GM18499 (cell line): Measurements from ENCODE around the gene ARHGEF37.

ENCODE experiments used
- ATAC-seq: cut with Tn5 transposase; IDR thresholded peaks from one replicate; pipeline ENCODE4 v1.9.1; 2021; ENCODE audit warnings: moderate number of reproducible peaks; ENCODE audit not compliant: insufficient read depth, unreplicated experiment

Gene ARHGEF37

DNA sequence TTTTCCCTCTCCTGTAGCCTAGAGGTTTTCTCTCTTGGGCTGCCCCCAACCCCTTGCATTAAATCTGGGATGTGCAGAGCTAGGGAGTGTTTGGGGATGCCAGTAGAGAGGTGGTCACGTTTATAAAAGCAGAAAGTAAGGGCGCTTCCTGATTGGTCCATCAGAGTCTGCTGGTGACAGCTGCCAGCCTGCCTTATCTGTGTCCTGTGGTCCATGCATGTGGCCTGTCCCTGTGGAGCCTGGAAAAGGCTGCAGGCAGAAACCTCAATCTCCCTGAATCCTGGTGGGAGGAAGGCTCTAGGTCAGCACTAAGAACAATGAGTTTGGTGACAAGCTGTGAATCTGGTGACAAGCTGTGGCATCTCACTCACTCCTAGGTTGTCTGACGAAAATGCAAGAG, 42.2 kb downstream of the ARHGEF37 start:
- ATAC-seq: no peak

DNA sequence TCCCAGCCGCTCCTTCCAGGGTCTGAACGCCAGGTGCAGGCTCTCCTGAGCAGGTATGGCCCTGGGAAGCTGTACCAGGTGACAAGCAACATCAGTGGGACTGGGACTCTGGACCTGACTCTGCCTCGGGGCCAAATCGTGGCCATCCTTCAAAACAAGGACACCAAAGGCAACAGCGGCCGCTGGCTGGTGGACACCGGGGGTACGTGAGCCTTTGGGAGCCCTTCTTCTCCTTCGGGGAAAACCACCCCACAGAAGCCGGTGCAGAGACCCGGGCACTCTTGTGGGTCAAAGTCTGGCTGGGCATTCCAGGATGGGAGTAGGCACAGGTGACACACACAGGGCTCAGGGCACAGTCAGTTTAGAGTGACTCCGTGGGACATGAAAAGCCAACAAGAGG, 45.8 kb downstream of the ARHGEF37 start:
- no peak for ATAC-seq

GRCh38 chr5:149628221-149628620, 46.9 kb downstream of the ARHGEF37 start:
- no peak for ATAC-seq

DNA sequence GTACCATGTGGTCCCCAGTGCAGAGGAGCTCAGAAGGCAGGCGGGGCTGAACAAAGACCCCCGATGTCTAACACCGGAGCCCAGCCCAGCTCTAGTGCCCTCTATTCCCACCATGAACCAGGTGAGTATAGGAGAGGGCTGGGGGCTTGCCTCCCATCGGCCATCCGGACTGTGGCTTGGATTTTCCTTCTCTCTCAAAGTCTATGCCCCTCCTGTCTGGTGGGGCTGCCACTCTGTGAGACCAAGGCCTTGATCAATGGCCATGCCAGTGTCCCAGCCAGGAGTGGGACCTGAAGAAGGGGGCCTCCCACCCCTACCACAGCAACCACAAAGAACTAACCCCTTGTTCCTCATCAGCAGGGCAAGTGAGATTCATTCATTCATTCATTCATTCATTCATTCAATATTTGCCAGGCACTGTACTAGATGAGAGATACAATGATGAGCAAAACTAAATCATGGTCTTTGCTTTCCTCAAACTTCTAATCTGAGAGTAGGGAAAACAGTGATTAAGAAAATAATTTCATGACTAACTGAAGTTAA, 47.6 kb downstream of the ARHGEF37 start:
- ATAC-seq: no peak

DNA sequence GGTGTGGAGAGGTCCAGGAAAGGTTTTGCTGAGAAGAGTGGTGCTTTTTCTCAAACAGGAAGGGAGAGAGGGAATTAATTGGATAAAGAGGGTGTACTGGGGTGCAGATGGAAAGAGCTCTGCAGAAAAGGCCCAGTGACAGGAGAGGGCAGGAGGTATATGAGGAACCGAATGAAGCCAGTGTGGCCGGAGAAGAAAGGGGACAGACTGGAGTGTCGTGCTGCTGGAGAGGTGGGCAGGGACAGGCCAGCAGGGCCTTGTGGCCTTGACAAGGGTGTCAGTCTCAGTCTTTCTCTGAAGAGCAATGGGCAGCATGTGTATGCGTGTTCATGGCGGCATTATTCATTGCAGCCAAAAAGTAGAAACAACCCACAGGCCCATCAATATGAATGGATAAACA, 48.1 kb downstream of the ARHGEF37 start:
- ATAC-seq: no peak

- ATAC-seq: no peak
Measured at GRCh38 chr5:149630337-149630736, 49.0 kb downstream of the ARHGEF37 start.

DNA sequence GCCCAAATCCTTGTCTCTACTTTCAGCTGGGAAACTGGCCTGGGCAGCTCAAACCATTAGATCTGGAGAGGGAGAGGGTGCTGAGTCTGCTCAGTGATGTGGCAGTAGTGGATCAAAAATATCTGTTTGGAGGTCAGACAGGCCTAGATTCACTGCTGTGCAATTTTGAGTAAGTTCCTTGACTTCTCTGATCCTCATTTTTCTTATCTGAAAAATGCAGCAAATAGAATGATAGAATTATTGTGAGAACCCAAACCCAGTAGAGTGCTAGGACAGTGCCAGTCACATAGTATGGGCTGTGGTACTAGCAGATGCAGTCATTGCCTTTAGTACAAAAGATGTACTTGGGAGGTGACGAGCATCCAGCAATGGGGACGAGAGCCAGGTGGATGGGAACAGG, 50.2 kb downstream of the ARHGEF37 start:
- no peak for ATAC-seq

- no peak for ATAC-seq
Measured at GRCh38 chr5:149632311-149633251, 51.3 kb downstream of the ARHGEF37 start.

GRCh38 chr5:149633476-149634350, 52.4 kb downstream of the ARHGEF37 start:
- no peak for ATAC-seq

- ATAC-seq: no peak
Measured at GRCh38 chr5:149635394-149635793, 54.1 kb downstream of the ARHGEF37 start.

DNA sequence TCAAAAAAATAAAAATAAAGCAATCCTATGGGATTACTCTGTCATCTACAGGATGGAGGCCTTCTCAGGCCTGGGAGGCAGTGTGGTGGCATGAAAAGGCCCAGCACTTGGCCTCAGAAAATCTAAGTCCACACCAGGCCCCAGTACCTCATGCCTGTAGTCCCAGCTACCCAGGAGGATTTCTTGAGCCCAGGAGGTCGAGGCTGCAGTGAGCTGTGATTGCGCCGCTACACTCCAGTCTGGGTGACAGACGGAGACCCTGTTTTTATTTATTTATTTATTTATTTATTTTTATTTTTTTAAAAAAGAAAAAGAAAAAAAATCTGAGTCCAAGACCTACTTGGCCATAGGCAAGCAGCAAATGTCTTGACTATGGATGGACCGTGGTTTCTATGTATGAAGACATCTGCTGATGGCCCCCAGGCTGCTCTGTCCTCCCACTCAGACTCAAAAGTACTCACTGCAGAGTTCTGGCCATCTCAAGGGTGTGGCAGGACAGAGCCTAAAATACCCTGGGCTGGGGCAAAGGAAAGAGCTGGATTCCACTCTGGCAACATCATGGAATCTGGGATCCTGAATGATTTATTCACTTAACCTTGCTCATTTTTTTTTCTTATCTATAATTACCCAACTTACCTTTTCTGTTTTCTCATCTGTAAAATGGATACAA, 55.0 kb downstream of the ARHGEF37 start:
- ATAC-seq: no peak

DNA sequence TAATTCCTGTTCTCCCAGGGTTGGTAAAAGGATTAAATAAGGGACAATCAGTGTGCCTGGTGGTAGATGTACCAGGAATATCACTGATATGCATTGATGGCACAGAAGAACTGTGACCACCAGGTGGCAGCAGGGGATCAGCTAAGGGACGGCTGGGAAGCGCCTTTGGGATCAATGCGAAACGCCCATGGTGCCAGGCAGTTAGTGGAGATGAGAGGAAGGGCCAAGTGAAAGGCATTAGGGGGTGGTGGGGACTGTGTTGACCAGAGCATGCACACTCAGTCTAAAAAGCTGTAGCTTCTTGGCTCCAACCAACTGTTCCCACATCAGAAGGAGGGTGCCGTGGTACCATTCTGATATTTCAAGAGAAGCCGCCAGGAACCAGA, 55.6 kb downstream of the ARHGEF37 start:
- no peak for ATAC-seq

DNA sequence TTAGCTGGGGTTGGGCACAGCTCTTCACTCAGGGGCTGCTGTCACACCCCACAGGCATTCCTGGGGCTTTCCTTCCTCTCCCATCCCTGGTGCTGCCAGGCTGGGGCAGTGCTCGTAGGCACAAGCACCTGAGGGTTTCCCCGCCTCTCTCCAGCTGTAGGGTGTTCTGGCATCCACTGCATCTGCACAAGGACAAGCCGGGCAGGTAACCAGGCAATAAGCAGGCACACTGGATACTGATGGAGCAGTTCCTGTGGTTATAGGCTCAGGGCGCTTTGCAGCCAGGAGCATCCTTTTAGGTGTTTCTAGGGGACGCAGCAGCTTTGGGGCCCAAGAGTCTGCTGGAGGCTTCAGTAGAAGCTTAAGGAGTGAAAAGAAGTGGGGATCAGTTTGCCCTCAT, 56.8 kb downstream of the ARHGEF37 start:
- ATAC-seq: no peak

DNA sequence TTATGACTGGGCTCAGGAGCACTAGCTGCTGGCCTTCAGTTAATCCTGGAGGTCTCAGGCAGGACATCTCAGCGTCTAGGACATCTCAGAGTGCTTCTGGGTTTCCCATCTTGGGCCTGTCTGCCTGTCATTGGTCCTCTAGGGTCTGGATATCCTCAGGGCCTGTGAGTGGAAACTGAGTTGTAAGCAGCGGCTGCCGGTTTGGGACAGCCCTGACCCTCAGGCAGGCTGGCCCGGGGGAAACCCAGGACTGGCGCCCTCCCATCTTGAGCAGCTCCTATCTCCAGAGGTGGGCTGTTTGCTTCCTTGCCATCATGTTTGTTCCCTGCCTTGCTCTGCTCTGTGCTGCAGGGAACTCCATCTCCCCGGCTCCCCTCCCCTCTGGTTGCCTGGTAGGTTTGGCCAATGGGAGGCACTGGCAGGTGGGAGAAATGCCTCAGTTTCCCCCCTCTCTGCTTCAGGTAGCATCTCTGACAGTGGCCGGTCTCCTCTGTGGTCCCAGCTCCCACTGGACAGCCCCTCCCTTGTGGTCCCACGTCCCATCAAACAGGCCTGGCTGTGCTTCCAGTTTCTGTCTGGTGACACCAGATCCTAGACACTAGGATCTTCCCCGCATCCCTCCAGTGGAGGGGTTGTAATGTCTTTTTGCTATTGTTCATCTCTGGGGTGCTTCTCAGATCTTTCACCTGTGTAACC, 57.4 kb downstream of the ARHGEF37 start:
- ATAC-seq: no peak

DNA sequence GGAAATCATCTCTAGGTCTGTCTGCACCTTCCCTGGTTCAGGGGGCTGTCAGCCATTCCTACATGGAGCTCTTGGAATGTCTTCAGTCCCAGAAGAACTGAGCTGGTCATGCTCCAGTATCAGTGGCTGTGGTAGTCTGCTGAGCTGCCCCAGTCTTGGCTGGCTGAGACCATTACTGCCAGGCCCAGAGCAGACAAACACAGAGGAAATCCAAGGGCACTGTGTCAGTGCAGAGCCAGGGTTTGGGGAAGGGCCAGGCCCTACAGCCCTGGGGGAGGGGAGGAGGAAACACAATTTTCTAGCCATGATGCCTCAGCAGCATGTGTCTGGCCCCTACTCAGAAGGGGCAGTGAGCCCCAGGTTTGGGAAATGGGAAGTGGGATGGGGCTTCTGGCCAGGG, 58.4 kb downstream of the ARHGEF37 start:
- no peak for ATAC-seq

- ATAC-seq: no peak
Measured at GRCh38 chr5:149640350-149640999, 59.2 kb downstream of the ARHGEF37 start.

- ATAC-seq: no peak
Measured at GRCh38 chr5:149641000-149641576, 59.8 kb downstream of the ARHGEF37 start.

- ATAC-seq: no peak
Measured at GRCh38 chr5:149641600-149641999, 60.3 kb downstream of the ARHGEF37 start.

DNA sequence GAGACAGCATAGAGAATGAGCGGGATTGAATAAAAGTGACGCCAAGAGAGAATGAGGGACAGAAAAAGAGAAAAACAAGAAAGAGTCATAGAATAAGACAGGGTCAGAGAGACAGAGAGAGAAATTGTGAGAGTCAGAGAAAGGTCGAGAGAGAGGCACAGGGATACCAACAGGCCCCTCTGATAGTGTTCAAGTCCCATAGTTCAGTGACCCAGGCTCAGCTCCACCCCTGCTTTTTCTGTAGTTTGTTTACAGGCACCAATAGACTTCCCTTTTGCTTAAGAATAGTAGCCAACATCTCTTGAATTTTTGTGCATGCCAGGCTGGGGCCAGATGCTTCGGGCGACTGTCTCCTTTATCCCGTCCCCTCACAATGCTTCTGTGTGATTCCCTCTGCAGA, 62.5 kb downstream of the ARHGEF37 start:
- ATAC-seq: no peak
